ENCODE results near the gene CEP170.

DNA sequence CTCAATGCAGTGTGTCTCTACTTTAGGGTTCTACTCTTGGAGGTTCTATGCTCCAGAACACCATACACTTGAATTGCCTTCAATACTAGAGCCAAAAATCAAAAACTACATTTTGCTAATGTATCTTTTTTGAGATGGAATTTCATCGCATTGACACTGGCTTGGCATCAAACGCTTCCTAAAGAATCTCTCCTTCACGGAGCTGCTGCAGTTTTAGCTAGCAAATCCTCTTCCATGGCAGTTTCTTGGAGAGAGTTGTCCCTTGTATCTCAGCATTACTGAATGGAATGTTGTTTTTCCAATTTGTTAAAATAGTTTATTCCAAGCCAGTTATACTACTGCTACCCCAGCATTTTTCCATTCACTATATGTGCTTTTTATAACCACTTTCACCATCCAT, 18.4 kb upstream of the CEP170 start:
- TF ChIP-seq, protein P1, sequence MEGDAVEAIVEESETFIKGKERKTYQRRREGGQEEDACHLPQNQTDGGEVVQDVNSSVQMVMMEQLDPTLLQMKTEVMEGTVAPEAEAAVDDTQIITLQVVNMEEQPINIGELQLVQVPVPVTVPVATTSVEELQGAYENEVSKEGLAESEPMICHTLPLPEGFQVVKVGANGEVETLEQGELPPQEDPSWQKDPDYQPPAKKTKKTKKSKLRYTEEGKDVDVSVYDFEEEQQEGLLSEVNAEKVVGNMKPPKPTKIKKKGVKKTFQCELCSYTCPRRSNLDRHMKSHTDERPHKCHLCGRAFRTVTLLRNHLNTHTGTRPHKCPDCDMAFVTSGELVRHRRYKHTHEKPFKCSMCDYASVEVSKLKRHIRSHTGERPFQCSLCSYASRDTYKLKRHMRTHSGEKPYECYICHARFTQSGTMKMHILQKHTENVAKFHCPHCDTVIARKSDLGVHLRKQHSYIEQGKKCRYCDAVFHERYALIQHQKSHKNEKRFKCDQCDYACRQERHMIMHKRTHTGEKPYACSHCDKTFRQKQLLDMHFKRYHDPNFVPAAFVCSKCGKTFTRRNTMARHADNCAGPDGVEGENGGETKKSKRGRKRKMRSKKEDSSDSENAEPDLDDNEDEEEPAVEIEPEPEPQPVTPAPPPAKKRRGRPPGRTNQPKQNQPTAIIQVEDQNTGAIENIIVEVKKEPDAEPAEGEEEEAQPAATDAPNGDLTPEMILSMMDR (IDR thresholded peaks at IDR 0.05): no peak
- no peak for TF ChIP-seq POLR2A (IDR thresholded peaks at IDR 0.05)

All from right lobe of liver (tissue), 4 donors.